HEK293 (cell line): Measurements from ENCODE around the gene SLC30A4.

Experiments used
- CTCF ChIA-PET: fragments of 350-600 bp; formaldehyde crosslinking; extraction: SDS; loops from one replicate; lab custom pipeline; 2021; ENCODE audit warnings: antibody characterized with exemption; lab: Yijun Ruan, JAX
- POLR2A ChIA-PET: fragments of 300-600 bp; formaldehyde crosslinking; extraction: SDS; loops from one replicate; lab custom pipeline; 2020; ENCODE audit warnings: antibody characterized with exemption, inconsistent platforms; lab: Yijun Ruan, JAX
- H3K27ac ChIP-seq: fragments of 200-500 bp; sonication (Bioruptor generic); 2 replicates; pipeline ENCODE4 v1.5.1; 2014; ENCODE audit warnings: low read depth, low read length, control low read depth, inconsistent platforms; ENCODE audit errors: extremely low read depth
- H3K36me3 ChIP-seq, 2 experiments: fragments of 200-500 bp in 1 of 2; sonication (Bioruptor generic) in 1 of 2; 1 replicate in 1 of 2; 2 replicates in 1 of 2; pipeline ENCODE4 v1.5.1; 2014 to 2017; ENCODE audit warnings: inconsistent platforms in 2 of 2, low read length in 2 of 2; ENCODE audit not compliant: control insufficient read depth in 2 of 2, insufficient read depth in 1 of 2
- H3K4me1 ChIP-seq: fragments of 200-500 bp; sonication (Bioruptor generic); 2 replicates; pipeline ENCODE4 v1.5.1; 2014; ENCODE audit warnings: mild to moderate bottlenecking, low read length, inconsistent platforms; ENCODE audit not compliant: control insufficient read depth, insufficient read depth
- H3K4me3 ChIP-seq: 2 replicates; pipeline ENCODE4 v1.5.1; 2011; ENCODE audit warnings: low read depth, mild to moderate bottlenecking, control low read depth, low read length, moderate library complexity
- H3K9me3 ChIP-seq: fragments of 200-500 bp; sonication (Bioruptor generic); 2 replicates; pipeline ENCODE4 v1.5.1; 2014; ENCODE audit warnings: low read depth, low read length, inconsistent platforms; ENCODE audit not compliant: control insufficient read depth, insufficient read depth
- FEZF1 ChIP-seq: fragments of 450-650 bp; formaldehyde crosslinking; IDR thresholded peaks from 2 replicates; pipeline ENCODE4 v1.5.1; 2016; ENCODE audit warnings: missing biosample characterization, missing genetic modification characterization
- KLF8 ChIP-seq: fragments of 450-650 bp; formaldehyde crosslinking; IDR thresholded peaks from 2 replicates; pipeline ENCODE4 v1.5.1; 2016; ENCODE audit warnings: missing biosample characterization, missing genetic modification characterization
- OVOL3 ChIP-seq: fragments of 450-650 bp; formaldehyde crosslinking; IDR thresholded peaks from 2 replicates; pipeline ENCODE4 v1.5.1; 2016; ENCODE audit warnings: missing biosample characterization, missing genetic modification characterization
- YY2 ChIP-seq: fragments of 450-650 bp; formaldehyde crosslinking; IDR thresholded peaks from 2 replicates; pipeline ENCODE4 v1.5.1; 2016; ENCODE audit warnings: missing biosample characterization, missing genetic modification characterization
- ZNF133 ChIP-seq: fragments of 450-650 bp; formaldehyde crosslinking; IDR thresholded peaks from 2 replicates; pipeline ENCODE4 v1.5.1; 2016; ENCODE audit warnings: missing biosample characterization, missing genetic modification characterization
- ZNF2 ChIP-seq: fragments of 450-650 bp; formaldehyde crosslinking; IDR thresholded peaks from 2 replicates; pipeline ENCODE4 v1.5.1; 2016; ENCODE audit warnings: missing biosample characterization, missing genetic modification characterization
- ZNF292 ChIP-seq: fragments of 450-650 bp; formaldehyde crosslinking; IDR thresholded peaks from 2 replicates; pipeline ENCODE4 v1.5.1; 2016; ENCODE audit warnings: low read depth, missing biosample characterization, missing genetic modification characterization, borderline replicate concordance
- ZNF398 ChIP-seq: fragments of 450-650 bp; formaldehyde crosslinking; IDR thresholded peaks from 2 replicates; pipeline ENCODE4 v1.5.1; 2017; ENCODE audit warnings: missing biosample characterization, missing genetic modification characterization
- ZNF488 ChIP-seq: fragments of 450-650 bp; formaldehyde crosslinking; IDR thresholded peaks from 2 replicates; pipeline ENCODE4 v1.5.1; 2016; ENCODE audit warnings: missing biosample characterization, missing genetic modification characterization
- ZNF639 ChIP-seq: fragments of 450-650 bp; formaldehyde crosslinking; IDR thresholded peaks from 2 replicates; pipeline ENCODE4 v1.5.1; 2016; ENCODE audit warnings: missing biosample characterization, missing genetic modification characterization
- ZNF830 ChIP-seq: fragments of 450-650 bp; IDR thresholded peaks from 2 replicates; pipeline ENCODE4 v1.5.0; 2018; ENCODE audit warnings: missing biosample characterization, missing genetic modification characterization, low read depth, mild to moderate bottlenecking, moderate library complexity
- ZNF843 ChIP-seq: fragments of 450-650 bp; formaldehyde crosslinking; IDR thresholded peaks from 2 replicates; pipeline ENCODE4 v1.5.1; 2016; ENCODE audit warnings: missing biosample characterization, missing genetic modification characterization
- TF ChIP-seq, protein P1 (sequence below): fragments of 450-650 bp; formaldehyde crosslinking; IDR thresholded peaks from 2 replicates; pipeline ENCODE4 v1.5.1; 2016; ENCODE audit warnings: missing biosample characterization, missing genetic modification characterization
- TF ChIP-seq, protein P2 (sequence below): fragments of 450-650 bp; formaldehyde crosslinking; IDR thresholded peaks from 2 replicates; pipeline ENCODE4 v1.5.1; 2017; ENCODE audit warnings: missing biosample characterization, missing genetic modification characterization

The SLC30A4 gene

GRCh38 chr15:45549541-45550220, 27.1 kb upstream of the SLC30A4 start:
- TF ChIP-seq ZNF133 (tag by site-specific recombination) = no peak
- TF ChIP-seq, protein P1, sequence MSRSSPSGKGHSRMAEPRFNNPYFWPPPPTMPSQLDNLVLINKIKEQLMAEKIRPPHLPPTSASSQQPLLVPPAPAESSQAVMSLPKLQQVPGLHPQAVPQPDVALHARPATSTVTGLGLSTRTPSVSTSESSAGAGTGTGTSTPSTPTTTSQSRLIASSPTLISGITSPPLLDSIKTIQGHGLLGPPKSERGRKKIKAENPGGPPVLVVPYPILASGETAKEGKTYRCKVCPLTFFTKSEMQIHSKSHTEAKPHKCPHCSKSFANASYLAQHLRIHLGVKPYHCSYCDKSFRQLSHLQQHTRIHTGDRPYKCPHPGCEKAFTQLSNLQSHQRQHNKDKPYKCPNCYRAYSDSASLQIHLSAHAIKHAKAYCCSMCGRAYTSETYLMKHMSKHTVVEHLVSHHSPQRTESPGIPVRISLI (tag by site-specific recombination) = no peak
- no peak for TF ChIP-seq OVOL3 (tag by site-specific recombination)
- no peak for TF ChIP-seq ZNF398 (tag by site-specific recombination)
- no peak for TF ChIP-seq ZNF843 (tag by site-specific recombination)
- TF ChIP-seq, protein P2, sequence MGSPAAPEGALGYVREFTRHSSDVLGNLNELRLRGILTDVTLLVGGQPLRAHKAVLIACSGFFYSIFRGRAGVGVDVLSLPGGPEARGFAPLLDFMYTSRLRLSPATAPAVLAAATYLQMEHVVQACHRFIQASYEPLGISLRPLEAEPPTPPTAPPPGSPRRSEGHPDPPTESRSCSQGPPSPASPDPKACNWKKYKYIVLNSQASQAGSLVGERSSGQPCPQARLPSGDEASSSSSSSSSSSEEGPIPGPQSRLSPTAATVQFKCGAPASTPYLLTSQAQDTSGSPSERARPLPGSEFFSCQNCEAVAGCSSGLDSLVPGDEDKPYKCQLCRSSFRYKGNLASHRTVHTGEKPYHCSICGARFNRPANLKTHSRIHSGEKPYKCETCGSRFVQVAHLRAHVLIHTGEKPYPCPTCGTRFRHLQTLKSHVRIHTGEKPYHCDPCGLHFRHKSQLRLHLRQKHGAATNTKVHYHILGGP (tag by site-specific recombination) = no peak
- TF ChIP-seq ZNF639 (tag by site-specific recombination) = no peak
- TF ChIP-seq ZNF488 (tag by site-specific recombination) = no peak
- H3K9me3 ChIP-seq = no peaks in the 10 kb centered on the region
- H3K4me1 ChIP-seq = no peaks in the 10 kb centered on the region
- no peak overlapping the region for H3K4me3 ChIP-seq
- POLR2A ChIA-PET = no interaction called here
- H3K36me3 ChIP-seq = no peaks in the 10 kb centered on the region
- CTCF ChIA-PET = interaction anchor here (0.7 kb wide), 2 partner anchors 119 to 683 kb away, joined by 3 read pairs; no protein-coding TSS in a partner anchor
- H3K27ac ChIP-seq = no peak overlapping the region

DNA sequence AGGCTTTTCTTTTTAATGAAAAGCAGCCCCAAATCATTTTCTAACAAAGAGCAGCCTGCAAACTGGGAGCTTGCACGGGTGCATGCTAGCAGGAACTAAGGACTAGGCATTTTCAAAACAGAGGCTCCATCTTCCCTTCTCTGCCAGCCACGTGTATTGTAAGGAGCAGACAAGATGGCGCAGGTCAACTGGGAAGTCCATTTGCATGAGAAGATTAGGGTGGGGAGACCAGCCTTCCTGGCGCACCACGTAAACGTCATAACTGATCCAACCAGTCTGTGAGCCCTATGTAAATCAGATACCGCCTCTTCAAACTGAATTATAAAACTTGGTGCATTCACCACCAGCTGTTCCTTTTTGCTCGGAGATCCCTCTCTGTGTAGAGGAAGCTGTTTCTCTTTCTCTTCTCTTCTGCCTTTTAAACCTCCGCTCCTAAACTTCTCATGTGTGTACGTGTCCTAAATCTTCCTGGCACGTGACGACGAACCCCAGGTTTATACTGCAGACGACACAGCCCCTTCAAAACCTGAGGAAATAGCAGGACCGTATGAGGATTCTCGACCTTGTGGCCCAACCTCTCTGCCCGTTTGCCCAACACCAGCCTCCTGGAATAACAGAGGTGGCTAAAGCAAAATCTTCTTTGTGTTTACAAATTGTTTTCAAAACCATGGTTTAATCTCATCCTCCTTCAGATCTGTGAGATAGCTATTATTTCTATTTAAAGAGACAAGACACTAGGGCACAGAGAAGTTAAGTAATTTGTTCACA, 26.4 kb upstream of the SLC30A4 start:
- H3K27ac ChIP-seq = no peak overlapping the region
- no peak for TF ChIP-seq ZNF2 (tag by site-specific recombination)
- TF ChIP-seq ZNF830 = no peak
- TF ChIP-seq YY2 (tag by site-specific recombination) = no peak
- TF ChIP-seq KLF8 (tag by site-specific recombination) = no peak
- no peak for TF ChIP-seq ZNF292
- no peak for TF ChIP-seq FEZF1 (tag by site-specific recombination)
- TF ChIP-seq, all 188 proteins: peak for 0
- POLR2A ChIA-PET = no interaction called here
- H3K4me1 ChIP-seq = no peaks in the 10 kb centered on the region
- CTCF ChIA-PET = no interaction called here
- no peaks in the 10 kb centered on the region for H3K36me3 ChIP-seq
- H3K4me3 ChIP-seq = no peak overlapping the region
- H3K9me3 ChIP-seq = no peaks in the 10 kb centered on the region
